K562 (cell line): ENCODE data around the gene NUP188. TPM values are rescaled to one million over a fixed set of nuclear protein-coding genes. Genes with fewer than 3 reads are reported as not detected.
A peak's percentile ranks its signal among the peaks of the same experiment; 100 is the strongest.

Experiments
- BRF2 ChIP-seq: IDR thresholded peaks from 3 replicates; pipeline ENCODE4 v1.6.1; 2011; ENCODE audit warnings: borderline replicate concordance, mild to moderate bottlenecking; ENCODE audit not compliant: insufficient read length, insufficient read depth
- CBFA2T3 ChIP-seq: fragments of 450-650 bp; IDR thresholded peaks from 2 replicates; pipeline ENCODE4 v1.6.1; 2017
- EHMT2 ChIP-seq: fragments of 450-650 bp; IDR thresholded peaks from 2 replicates; pipeline ENCODE4 v1.6.1; 2018; ENCODE audit warnings: antibody characterized with exemption
- GABPB1 ChIP-seq: sonication (generic); formaldehyde crosslinking; IDR thresholded peaks from 2 replicates; pipeline ENCODE4 v1.8.0; 2022; ENCODE audit warnings: mild to moderate bottlenecking, missing genetic modification reagents
- MBD2 ChIP-seq: sonication (generic); IDR thresholded peaks from 2 replicates; pipeline ENCODE4 v1.6.1; 2016; ENCODE audit warnings: low read depth, borderline replicate concordance
- NBN ChIP-seq: fragments of 450-650 bp; IDR thresholded peaks from 2 replicates; pipeline ENCODE4 v1.6.1; 2016; ENCODE audit warnings: low read depth, mild to moderate bottlenecking
- NRF1 ChIP-seq, 2 experiments: fragments of 450-650 bp; IDR thresholded peaks in 1 of 2; conservative IDR thresholded peaks in 1 of 2; 2 replicates each; pipeline ENCODE4 v1.6.1; 2014; ENCODE audit warnings: mild to moderate bottlenecking in 2 of 2
- POLR2A ChIP-seq: fragments of 450-650 bp; conservative IDR thresholded peaks from 2 replicates; pipeline ENCODE4 v1.6.1; 2016
- POLR2AphosphoS2 ChIP-seq: IDR thresholded peaks from 2 replicates; pipeline ENCODE4 v1.6.1; 2012; ENCODE audit warnings: low read length, improper control_type of control experiment
- REST ChIP-seq, 2 experiments: fragments of 450-650 bp; formaldehyde crosslinking in 1 of 2; IDR thresholded peaks; 2 replicates each; pipeline versions ENCODE4 v1.4.0 to v1.6.1; 2014 to 2020; ENCODE audit warnings: mild to moderate bottlenecking in 2 of 2, borderline replicate concordance in 1 of 2, low read depth in 1 of 2
- TBL1XR1 ChIP-seq, 2 experiments: IDR thresholded peaks; 2 replicates each; pipeline ENCODE4 v1.6.1; 2012; ENCODE audit warnings: improper control_type of control experiment in 2 of 2, low read length in 2 of 2, mild to moderate bottlenecking in 1 of 2
- ZEB2 ChIP-seq: fragments of 450-650 bp; IDR thresholded peaks from 2 replicates; pipeline ENCODE4 v1.6.1; 2016
- ZKSCAN8 ChIP-seq: fragments of 200-800 bp; sonication (Bioruptor generic); IDR thresholded peaks from 2 replicates; pipeline ENCODE4 v1.6.1; 2016; ENCODE audit warnings: missing genetic modification characterization, missing compliant biosample characterization
- ZNF143 ChIP-seq: sonication (generic); formaldehyde crosslinking; IDR thresholded peaks from 2 replicates; pipeline ENCODE4 v1.9.0; 2022; ENCODE audit warnings: mild to moderate bottlenecking, missing genetic modification reagents
- ZNF696 ChIP-seq: fragments of 250-450 bp; sonication (Bioruptor Pico); conservative IDR thresholded peaks from 2 replicates; pipeline ENCODE4 v1.4.0; 2020; ENCODE audit warnings: mild to moderate bottlenecking, moderate library complexity
- polyA plus RNA-seq, 8 experiments: library from polyadenylated mRNA; depleted of rRNA in 4 of 8; stranded (reverse) in 5 of 8; unstranded in 3 of 8; fragments of >200 nt; fragmentation: Nextera tagmentation in 2 of 8; fragmentation: Illumina TruSeq in 1 of 8; extraction: Ambion mirVana in 2 of 8; extraction: Trizol in 1 of 8; gene quantifications; 2 replicates each; pipeline versions ENCODE4 v1.2.1 to v1.2.3, GENCODE V29; 2011 to 2014; ENCODE audit warnings: inconsistent platforms in 1 of 8, missing spikeins in 1 of 8
- total RNA-seq, 7 experiments: library from RNA; depleted of rRNA in 6 of 7; stranded (reverse); fragments of >200 nt in 6 of 7; fragmentation: Illumina TruSeq in 2 of 7; extraction: Trizol in 2 of 7; gene quantifications; 2 replicates each; pipeline versions ENCODE4 v1.2.1 to v1.2.3, GENCODE V29; 2011 to 2021; ENCODE audit warnings: low replicate concordance in 1 of 7
- TF ChIP-seq, protein P1 (sequence below): fragments of 450-650 bp; formaldehyde crosslinking; IDR thresholded peaks from 2 replicates; pipeline ENCODE4 v1.4.0; 2020; ENCODE audit warnings: mild to moderate bottlenecking, moderate library complexity
- TF ChIP-seq, protein P2 (sequence below): sonication (generic); formaldehyde crosslinking; IDR thresholded peaks from 2 replicates; pipeline ENCODE4 v1.9.0; 2022; ENCODE audit warnings: mild to moderate bottlenecking, missing genetic modification reagents

Gene NUP188
- total and polyA plus RNA-seq, 9 of the 15 experiments (the other 6 are each of a cell fraction or from before 2014, with no cell fraction given): 11.7 to 135 (median 70.6) TPM

- TF ChIP-seq, protein P1, sequence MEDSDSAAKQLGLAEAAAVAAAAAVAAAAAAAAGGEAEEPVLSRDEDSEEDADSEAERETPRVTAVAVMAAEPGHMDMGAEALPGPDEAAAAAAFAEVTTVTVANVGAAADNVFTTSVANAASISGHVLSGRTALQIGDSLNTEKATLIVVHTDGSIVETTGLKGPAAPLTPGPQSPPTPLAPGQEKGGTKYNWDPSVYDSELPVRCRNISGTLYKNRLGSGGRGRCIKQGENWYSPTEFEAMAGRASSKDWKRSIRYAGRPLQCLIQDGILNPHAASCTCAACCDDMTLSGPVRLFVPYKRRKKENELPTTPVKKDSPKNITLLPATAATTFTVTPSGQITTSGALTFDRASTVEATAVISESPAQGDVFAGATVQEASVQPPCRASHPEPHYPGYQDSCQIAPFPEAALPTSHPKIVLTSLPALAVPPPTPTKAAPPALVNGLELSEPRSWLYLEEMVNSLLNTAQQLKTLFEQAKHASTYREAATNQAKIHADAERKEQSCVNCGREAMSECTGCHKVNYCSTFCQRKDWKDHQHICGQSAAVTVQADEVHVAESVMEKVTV (CRISPR knock-in tag): peak; percentile 87
- TF ChIP-seq NBN: no peak
- no peak for TF ChIP-seq POLR2AphosphoS2
- no peak for TF ChIP-seq CBFA2T3
- TF ChIP-seq BRF2: no peak
- 0 out of 2 replicates have a peak, but pooled peaks have one; percentile 17 for TF ChIP-seq ZEB2
- TF ChIP-seq EHMT2: no peak
- TF ChIP-seq MBD2: no peak
- TF ChIP-seq ZNF143 (CRISPR knock-in tag): no peak
- no peak for TF ChIP-seq TBL1XR1 (IDR thresholded peaks at IDR 0.05; ENCODE audit: low read length in 2 of 2)
- TF ChIP-seq POLR2A: no peak
- peak in 1 of 2 experiments; percentile 11; a peak in 1 of 4 replicates for TF ChIP-seq NRF1 (conservative IDR thresholded peaks at IDR 0.05 in 1 of 2, IDR thresholded peaks at IDR 0.05 in 1 of 2)
- no peak for TF ChIP-seq ZKSCAN8 (CRISPR knock-in tag)
- TF ChIP-seq ZNF696 (CRISPR knock-in tag): no peak
- TF ChIP-seq GABPB1 (CRISPR knock-in tag): no peak
- TF ChIP-seq, protein P2, sequence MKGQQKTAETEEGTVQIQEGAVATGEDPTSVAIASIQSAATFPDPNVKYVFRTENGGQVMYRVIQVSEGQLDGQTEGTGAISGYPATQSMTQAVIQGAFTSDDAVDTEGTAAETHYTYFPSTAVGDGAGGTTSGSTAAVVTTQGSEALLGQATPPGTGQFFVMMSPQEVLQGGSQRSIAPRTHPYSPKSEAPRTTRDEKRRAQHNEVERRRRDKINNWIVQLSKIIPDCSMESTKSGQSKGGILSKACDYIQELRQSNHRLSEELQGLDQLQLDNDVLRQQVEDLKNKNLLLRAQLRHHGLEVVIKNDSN (CRISPR knock-in tag): no peak
- TF ChIP-seq REST (IDR thresholded peaks at IDR 0.05; ENCODE audit: borderline replicate concordance): peak; percentile 86
- no peak for TF ChIP-seq REST (CRISPR knock-in tag; IDR thresholded peaks at IDR 0.05; ENCODE audit: low read depth)
These were observed 19.6 kb upstream of the NUP188 start (continued) for GRCh38 chr9:128927731-128928411.
